Mononuclear cell (primary cell): ENCODE measurements around the gene DNAAF3. TPM values are rescaled to one million over a fixed set of nuclear protein-coding genes. Genes with fewer than 3 reads are reported as not detected.

Source experiments
- total RNA-seq: library from RNA; depleted of rRNA; stranded (reverse); fragments of >200 nt; gene quantifications from one replicate; pipeline ENCODE4 v1.2.3, GENCODE V29; 2012

Gene DNAAF3
- total RNA-seq, 1 donor: 0.52 TPM

Other genes starting within 250 kb of the DNAAF3 start
- 0.10 TPM for gene NLRP7, start 219.1 kb downstream of the DNAAF3 start, total RNA-seq
- 2.4 TPM for gene NLRP2, start 200.2 kb downstream of the DNAAF3 start, total RNA-seq
- gene GP6, start 128.3 kb downstream of the DNAAF3 start, total RNA-seq: 3.3 TPM
- gene RDH13, start 103.5 kb downstream of the DNAAF3 start, total RNA-seq: 6.8 TPM
- gene EPS8L1, start 90.7 kb downstream of the DNAAF3 start, total RNA-seq: 0.84 TPM
- 45.8 TPM for gene PPP1R12C, start 49.0 kb downstream of the DNAAF3 start, total RNA-seq
- gene TNNT1, start 17.4 kb downstream of the DNAAF3 start, total RNA-seq: 9.7 TPM
- not detected for gene TNNI3, start 8.9 kb downstream of the DNAAF3 start, total RNA-seq
- 0.63 TPM for gene SYT5, start 13.7 kb upstream of the DNAAF3 start, total RNA-seq
- not detected for gene PTPRH, start 42.9 kb upstream of the DNAAF3 start, total RNA-seq
- 2.0 TPM for gene TMEM86B, start 62.1 kb upstream of the DNAAF3 start, total RNA-seq
- gene PPP6R1, start 92.4 kb upstream of the DNAAF3 start, total RNA-seq: 62.5 TPM
- 7.9 TPM for gene HSPBP1, start 113.5 kb upstream of the DNAAF3 start, total RNA-seq
- 0.52 TPM for gene BRSK1, start 117.4 kb upstream of the DNAAF3 start, total RNA-seq
- 2.0 TPM for gene TMEM150B, start 158.7 kb upstream of the DNAAF3 start, total RNA-seq
- 14.3 TPM for gene KMT5C, start 173.3 kb upstream of the DNAAF3 start, total RNA-seq
- not detected for gene COX6B2, start 188.1 kb upstream of the DNAAF3 start, total RNA-seq
- not detected for gene GARIN5B, start 196.6 kb upstream of the DNAAF3 start, total RNA-seq
- 0.10 TPM for gene IL11, start 203.8 kb upstream of the DNAAF3 start, total RNA-seq
- not detected for gene TMEM190, start 210.2 kb upstream of the DNAAF3 start, total RNA-seq
- 1.9 TPM for gene TMEM238, start 217.7 kb upstream of the DNAAF3 start, total RNA-seq
- 605 TPM for gene RPL28, start 219.3 kb upstream of the DNAAF3 start, total RNA-seq
- 20.7 TPM for gene UBE2S, start 241.2 kb upstream of the DNAAF3 start, total RNA-seq